CD14-positive monocyte (primary cell): ENCODE measurements around the gene ATP8A1. TPM values are rescaled to one million over a fixed set of nuclear protein-coding genes. Genes with fewer than 3 reads are reported as not detected.
"Not testable (repeated sequence)": the region's sequence is repeated elsewhere in the genome, so short reads cannot be mapped to it uniquely, and the experiment has no call there.

ENCODE experiments used
- DNase-seq, 3 donors: peaks; one replicate each; pipeline ENCODE4 v3.0.0-alpha.2; 2011 to 2022
- H2AFZ ChIP-seq: 2 replicates; pipeline ENCODE4 v1.6.0; 2012; ENCODE audit warnings: mild to moderate bottlenecking, low read depth, low read length, inconsistent platforms; ENCODE audit not compliant: insufficient read depth, poor library complexity, severe bottlenecking
- H3K27ac ChIP-seq, 2 donors: 1 replicate in 1 of 2; 2 replicates in 1 of 2; pipeline ENCODE4 v1.5.1; 2012 to 2013; ENCODE audit warnings: low read length in 2 of 2, control low read depth in 1 of 2, inconsistent platforms in 1 of 2, low read depth in 1 of 2, mild to moderate bottlenecking in 1 of 2
- H3K27me3 ChIP-seq, 2 donors: one replicate each; pipeline versions ENCODE4 v1.6.0 to v1.6.1; 2011 to 2013; ENCODE audit warnings: low read length in 2 of 2; ENCODE audit not compliant: control insufficient read depth in 2 of 2, insufficient read depth in 2 of 2
- H3K36me3 ChIP-seq, 2 donors: replicated peaks in 1 of 2; 1 replicate in 1 of 2; 2 replicates in 1 of 2; pipeline versions ENCODE4 v1.5.1 to v1.6.1; 2012 to 2013; ENCODE audit warnings: low read length in 2 of 2, control low read depth in 1 of 2, inconsistent platforms in 1 of 2, mild to moderate bottlenecking in 1 of 2; ENCODE audit not compliant: insufficient read depth in 2 of 2, control insufficient read depth in 1 of 2
- H3K4me1 ChIP-seq, 2 donors: 1 replicate in 1 of 2; 2 replicates in 1 of 2; pipeline versions ENCODE4 v1.5.1 to v1.6.1; 2012 to 2013; ENCODE audit warnings: low read length in 2 of 2, control low read depth in 1 of 2, inconsistent platforms in 1 of 2, mild to moderate bottlenecking in 1 of 2, moderate library complexity in 1 of 2; ENCODE audit not compliant: insufficient read depth in 2 of 2, control insufficient read depth in 1 of 2
- H3K4me2 ChIP-seq: replicated peaks from 2 replicates; pipeline ENCODE3; 2012; ENCODE audit warnings: low read length, moderate library complexity, mild to moderate bottlenecking; ENCODE audit not compliant: poor library complexity, severe bottlenecking; ENCODE audit errors: extremely low read depth
- H3K4me3 ChIP-seq, 3 experiments: fragments of 200-600 bp in 1 of 3; sonication (generic) in 1 of 3; replicated peaks in 1 of 3; 1 replicate in 2 of 3; 2 replicates in 1 of 3; pipeline ENCODE4 v1.5.1; 2011 to 2013; ENCODE audit warnings: low read length in 3 of 3, mild to moderate bottlenecking in 3 of 3, control low read depth in 2 of 3, low read depth in 2 of 3, inconsistent platforms in 1 of 3, moderate library complexity in 1 of 3
- H3K79me2 ChIP-seq: 2 replicates; pipeline ENCODE4 v1.6.0; 2012; ENCODE audit warnings: mild to moderate bottlenecking, control low read depth, inconsistent platforms, low read length, moderate library complexity; ENCODE audit not compliant: insufficient read depth
- H3K9ac ChIP-seq: 2 replicates; pipeline ENCODE4 v1.6.0; 2017; ENCODE audit warnings: low read length, mild to moderate bottlenecking; ENCODE audit not compliant: insufficient read depth, poor library complexity, severe bottlenecking
- H3K9me3 ChIP-seq, 2 donors: replicated peaks in 1 of 2; 1 replicate in 1 of 2; 2 replicates in 1 of 2; pipeline versions ENCODE4 v1.5.1 to v1.6.1; 2012 to 2013; ENCODE audit warnings: low read length in 2 of 2, control low read depth in 1 of 2; ENCODE audit not compliant: control insufficient read depth in 1 of 2, insufficient read depth in 1 of 2
- H4K20me1 ChIP-seq: 2 replicates; pipeline ENCODE4 v1.6.0; 2012; ENCODE audit warnings: mild to moderate bottlenecking, low read length, control low read depth, moderate library complexity; ENCODE audit not compliant: insufficient read depth
- H3K27ac Mint-ChIP-seq, 7 donors: one replicate each; pipeline ENCODE4 v1.8.0; 2020; ENCODE audit warnings: mild to moderate bottlenecking in 7 of 7, mixed read lengths in 7 of 7, moderate library complexity in 6 of 7, inconsistent platforms in 2 of 7
- H3K27me3 Mint-ChIP-seq, 3 donors: one replicate each; pipeline ENCODE4 v1.8.0; 2021 to 2022; ENCODE audit warnings: low read depth in 3 of 3, mild to moderate bottlenecking in 3 of 3, mixed read lengths in 3 of 3, moderate library complexity in 3 of 3, inconsistent platforms in 1 of 3
- H3K36me3 Mint-ChIP-seq, 2 donors: one replicate each; pipeline ENCODE4 v1.8.0; 2020; ENCODE audit warnings: mixed read lengths in 2 of 2, inconsistent platforms in 1 of 2, mild to moderate bottlenecking in 1 of 2
- H3K4me1 Mint-ChIP-seq: one replicate; pipeline ENCODE4 v1.8.0; 2020; ENCODE audit warnings: mild to moderate bottlenecking, mixed read lengths
- H3K4me3 Mint-ChIP-seq, 2 donors: one replicate each; pipeline ENCODE4 v1.8.0; 2020; ENCODE audit warnings: mild to moderate bottlenecking in 2 of 2, mixed read lengths in 2 of 2, moderate library complexity in 1 of 2
- H3K9me3 Mint-ChIP-seq, 7 donors: one replicate each; pipeline ENCODE4 v1.8.0; 2020 to 2022; ENCODE audit warnings: mixed read lengths in 7 of 7, mild to moderate bottlenecking in 6 of 7, moderate library complexity in 6 of 7, inconsistent platforms in 2 of 7
- WGBS: methylation state at CpG from one replicate; pipeline ENCODE4 v1.1.5; 2013; ENCODE audit warnings: missing lambda C conversion rate; ENCODE audit not compliant: insufficient coverage; 5-methylcytosine and 5-hydroxymethylcytosine counted together
- intact Hi-C, 2 donors: fragments of 100-400 bp; cut with micrococcal nuclease; formaldehyde crosslinking; loops; one replicate each; pipeline versions ENCODE4 v1.15.0 to v1.15.1; 2023
- polyA plus RNA-seq, 3 donors: library from polyadenylated mRNA; depleted of rRNA in 1 of 3; unstranded in 2 of 3; stranded (reverse) in 1 of 3; fragments of 300-500 nt in 2 of 3; fragments of >200 nt in 1 of 3; fragmentation: Illumina TruSeq in 2 of 3; gene quantifications; 1 replicate in 2 of 3; 2 replicates in 1 of 3; pipeline ENCODE4 v1.2.3, GENCODE V29; 2012 to 2021
- TF ChIP-seq, protein P1 (sequence below): fragments of 200-600 bp; IDR thresholded peaks from one replicate; pipeline ENCODE4 v1.8.0; 2022; ENCODE audit warnings: antibody characterized with exemption, mild to moderate bottlenecking

ATP8A1 gene
- polyA plus RNA-seq, 3 donors: 2.2 to 10.8 (median 3.2) TPM

DNA sequence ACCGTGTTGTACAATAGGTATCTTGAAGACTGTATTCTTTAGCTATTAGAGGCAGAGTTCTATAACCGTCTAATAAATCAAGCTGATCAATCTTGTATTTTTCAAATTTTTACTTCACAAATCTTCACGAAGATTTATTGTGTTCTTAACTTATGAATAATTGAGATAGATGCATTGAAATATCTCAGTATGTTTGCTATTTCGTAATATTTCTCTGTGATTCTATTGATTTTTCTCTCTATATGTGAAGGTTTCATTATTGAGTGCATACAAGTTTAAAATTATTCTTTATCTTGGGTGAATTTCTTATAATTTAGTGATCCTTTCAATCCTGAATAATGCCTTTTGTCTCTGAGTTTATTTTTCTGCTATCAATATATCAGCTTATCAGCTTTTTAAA lies 279.4 kb downstream of the ATP8A1 start:
- no CpG with 5 or more reads among the region's 4 CpGs for WGBS
- Histone ChIP-seq H3K79me2 (no peaks in the 10 kb centered on the region), H3K4me2 (no peak overlapping the region), H3K9me3 (no peaks in the 10 kb centered on the region), H2AFZ (no peak overlapping the region), H3K27ac (no peak overlapping the region), H3K4me3 (no peak overlapping the region), H3K9ac (no peak overlapping the region), H3K27me3 (peaks cover 0 to 4% of the 10 kb centered on the region in 2 donors), H3K4me1 (no peaks in the 10 kb centered on the region), H3K36me3 (no peaks in the 10 kb centered on the region), H4K20me1 (no peaks in the 10 kb centered on the region)
- H3K4me3 Mint-ChIP-seq: no peak overlapping the region
- TF ChIP-seq, protein P1, sequence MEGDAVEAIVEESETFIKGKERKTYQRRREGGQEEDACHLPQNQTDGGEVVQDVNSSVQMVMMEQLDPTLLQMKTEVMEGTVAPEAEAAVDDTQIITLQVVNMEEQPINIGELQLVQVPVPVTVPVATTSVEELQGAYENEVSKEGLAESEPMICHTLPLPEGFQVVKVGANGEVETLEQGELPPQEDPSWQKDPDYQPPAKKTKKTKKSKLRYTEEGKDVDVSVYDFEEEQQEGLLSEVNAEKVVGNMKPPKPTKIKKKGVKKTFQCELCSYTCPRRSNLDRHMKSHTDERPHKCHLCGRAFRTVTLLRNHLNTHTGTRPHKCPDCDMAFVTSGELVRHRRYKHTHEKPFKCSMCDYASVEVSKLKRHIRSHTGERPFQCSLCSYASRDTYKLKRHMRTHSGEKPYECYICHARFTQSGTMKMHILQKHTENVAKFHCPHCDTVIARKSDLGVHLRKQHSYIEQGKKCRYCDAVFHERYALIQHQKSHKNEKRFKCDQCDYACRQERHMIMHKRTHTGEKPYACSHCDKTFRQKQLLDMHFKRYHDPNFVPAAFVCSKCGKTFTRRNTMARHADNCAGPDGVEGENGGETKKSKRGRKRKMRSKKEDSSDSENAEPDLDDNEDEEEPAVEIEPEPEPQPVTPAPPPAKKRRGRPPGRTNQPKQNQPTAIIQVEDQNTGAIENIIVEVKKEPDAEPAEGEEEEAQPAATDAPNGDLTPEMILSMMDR: no peak
- H3K4me1 Mint-ChIP-seq: no peaks in the 10 kb centered on the region
- H3K36me3 Mint-ChIP-seq: no peaks in the 10 kb centered on the region
- H3K27me3 Mint-ChIP-seq: peaks cover 2 to 13% (median 6%) of the 10 kb centered on the region in 3 donors
- intact Hi-C loops: no loop called here
- no peak for DNase-seq
- H3K27ac Mint-ChIP-seq: no peak overlapping the region
- peaks cover 0 to 5% (median 4%) of the 10 kb centered on the region in 7 donors for H3K9me3 Mint-ChIP-seq

DNA sequence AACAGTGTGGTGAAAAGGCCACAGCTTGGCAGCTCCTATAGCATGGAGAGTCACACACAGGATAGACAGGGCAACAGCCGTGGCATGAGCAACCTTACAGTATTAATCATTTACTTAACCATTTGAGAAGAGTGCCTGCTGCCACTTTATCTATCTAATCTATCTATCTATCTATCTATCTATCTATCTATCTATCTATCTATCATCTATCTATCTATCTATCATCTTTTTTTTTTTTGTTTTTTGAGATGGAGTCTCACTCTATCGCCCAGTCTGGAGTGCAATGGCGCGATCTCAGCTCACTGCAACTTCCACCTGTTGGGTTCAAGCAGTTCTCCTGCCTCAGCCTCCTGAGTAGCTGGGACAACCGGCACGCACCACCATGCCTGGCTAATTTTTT lies 284.6 kb downstream of the ATP8A1 start:
- intact Hi-C loops, DNase-seq: not testable (repeated sequence)
- WGBS: 97% methylated on average over 4 of the region's 6 CpGs

More for the DNA sequence above, 284.6 kb downstream of the ATP8A1 start:
- not testable (repeated sequence) for H3K9me3 Mint-ChIP-seq, H2AFZ ChIP-seq, H3K27ac ChIP-seq, H3K79me2 ChIP-seq, H3K4me1 Mint-ChIP-seq, H3K27me3 Mint-ChIP-seq, H3K27me3 ChIP-seq, H4K20me1 ChIP-seq, H3K4me3 ChIP-seq, H3K27ac Mint-ChIP-seq, H3K9ac ChIP-seq, H3K4me2 ChIP-seq, H3K4me1 ChIP-seq, H3K9me3 ChIP-seq, H3K36me3 Mint-ChIP-seq, H3K4me3 Mint-ChIP-seq, H3K36me3 ChIP-seq
